NCI-H524 (cell line): ENCODE data around the gene CARD10.
"Not testable (repeated sequence)": the region's sequence is repeated elsewhere in the genome, so short reads cannot be mapped to it uniquely, and the experiment has no call there.

Experiments used
- DNase-seq, 2 experiments: peaks; one replicate each; lab custom pipeline; 2025; lab: John Stamatoyannopoulos, UW

The CARD10 gene

DNA sequence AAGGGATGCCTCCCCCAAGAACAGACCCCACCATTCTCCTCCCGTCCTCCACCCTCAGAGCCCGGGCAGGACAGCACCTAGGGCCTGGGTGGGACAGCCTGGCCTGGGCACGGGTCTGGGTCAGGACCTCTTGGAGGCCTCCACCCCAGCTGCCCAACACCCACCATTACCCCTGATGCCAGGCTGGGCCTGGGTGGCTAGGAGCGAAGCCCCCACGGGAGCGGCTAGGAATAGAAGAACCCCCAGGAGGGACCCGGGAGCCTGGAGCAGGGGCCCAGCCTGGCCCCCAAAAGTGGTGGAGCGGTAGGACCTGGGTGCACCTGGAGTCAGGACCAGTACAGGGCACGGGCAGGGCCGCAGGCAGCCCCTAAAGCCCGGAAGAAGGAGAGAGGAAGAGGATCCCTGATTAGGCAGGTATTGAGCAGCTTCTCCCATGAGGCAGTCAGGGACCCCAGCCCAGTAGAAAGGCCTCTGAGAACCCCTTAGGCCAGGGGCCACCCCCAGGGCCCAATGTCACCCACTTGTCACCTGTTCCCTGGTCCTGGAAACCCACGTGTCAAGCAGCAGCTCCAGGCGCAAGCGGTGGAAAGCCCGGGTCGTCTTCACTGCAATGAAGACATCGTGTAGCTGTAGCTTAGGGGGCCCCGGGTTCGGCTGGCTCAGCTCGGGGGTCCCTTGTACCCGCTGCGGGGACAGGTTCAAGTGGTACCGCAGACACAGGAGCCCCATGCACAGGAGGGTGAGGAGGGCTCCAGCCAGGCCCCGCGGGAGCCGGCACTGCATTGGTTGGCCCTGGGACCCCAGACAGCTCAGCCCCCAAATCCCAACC lies 33.6 kb downstream of the CARD10 start:
- no peak for DNase-seq

DNA sequence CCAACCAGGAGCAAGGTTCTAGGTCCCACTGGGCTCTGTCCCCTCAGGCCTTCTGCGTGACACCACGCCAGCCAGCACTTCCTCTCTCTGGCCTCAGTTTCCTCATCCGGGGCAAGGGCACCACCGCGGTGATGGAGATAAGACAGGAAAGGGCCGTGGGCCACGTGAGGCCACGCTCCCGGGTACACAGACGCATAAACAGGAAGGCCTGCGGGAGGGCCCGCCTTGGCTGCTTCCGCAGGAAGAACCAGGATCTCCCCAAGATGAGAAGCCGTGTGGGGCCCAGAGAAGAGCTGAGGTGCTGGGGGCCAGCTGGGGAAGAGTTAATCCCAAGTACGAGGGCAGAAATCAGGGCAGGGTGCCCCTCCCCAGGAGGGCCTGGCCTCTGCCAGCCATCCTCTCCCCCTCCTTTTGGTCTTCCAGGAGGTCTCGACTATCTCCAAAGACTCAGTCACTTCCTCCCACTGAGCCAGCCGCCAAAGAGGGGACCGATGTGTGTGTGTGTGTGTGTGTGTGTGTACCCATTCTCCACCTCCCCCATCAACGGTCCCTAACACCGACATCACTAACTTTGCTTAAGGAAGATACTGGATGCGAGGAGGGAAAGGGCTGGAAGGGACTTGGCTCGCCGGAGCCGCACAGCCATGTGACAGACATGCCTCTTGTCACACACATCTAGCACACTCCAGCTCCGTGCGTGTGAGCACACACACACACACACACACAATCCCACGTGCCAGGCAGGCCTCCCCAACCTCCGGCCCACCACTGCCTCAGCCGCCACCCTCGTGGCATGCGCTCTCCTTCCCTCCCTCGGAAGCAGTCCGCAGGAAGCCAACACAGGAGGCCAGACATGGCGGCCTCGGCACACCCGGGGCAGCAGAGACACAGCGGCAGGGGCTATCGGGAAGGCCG lies 34.5 kb downstream of the CARD10 start:
- peak in 1 of 2 experiments; percentile 24 for DNase-seq

DNA sequence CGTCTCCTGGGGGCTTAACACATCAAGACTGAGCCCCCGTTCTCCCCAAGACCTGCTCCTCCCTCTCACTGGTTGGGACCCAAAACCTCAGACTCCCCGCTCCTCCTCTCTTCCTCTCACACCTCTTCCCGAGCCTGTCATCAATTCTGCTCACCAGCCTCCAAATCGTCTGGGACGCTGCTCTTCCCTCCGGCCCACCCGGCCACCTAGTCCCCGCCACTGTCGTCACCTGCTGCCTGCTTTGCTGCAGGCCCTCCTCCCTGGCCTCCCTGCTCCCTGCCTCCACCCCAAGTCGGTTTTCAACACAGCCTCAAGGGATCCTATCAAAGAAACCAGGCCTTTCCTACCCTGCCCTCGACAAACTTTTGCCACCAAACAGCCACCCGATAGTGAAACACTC lies 36.2 kb downstream of the CARD10 start:
- DNase-seq: no peak

DNA sequence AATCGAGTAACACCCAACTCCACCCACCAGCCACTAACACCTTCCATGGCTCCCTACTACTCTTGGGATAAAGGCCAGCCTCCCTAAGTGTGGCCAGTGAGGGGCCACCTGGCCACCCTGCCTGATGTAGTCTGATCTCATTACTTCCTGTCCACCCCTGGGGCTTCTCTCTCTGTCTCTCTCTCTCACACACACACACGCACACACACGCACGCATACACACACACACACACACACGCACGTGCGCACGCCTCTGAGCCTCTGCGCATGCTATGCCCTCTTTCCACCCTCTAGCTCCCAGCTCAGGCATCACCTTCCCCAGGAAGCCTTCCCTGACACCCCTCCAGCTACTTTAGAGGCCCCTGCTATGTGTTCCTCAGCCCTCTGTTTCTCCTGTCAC lies 37.0 kb downstream of the CARD10 start:
- no peak for DNase-seq

DNA sequence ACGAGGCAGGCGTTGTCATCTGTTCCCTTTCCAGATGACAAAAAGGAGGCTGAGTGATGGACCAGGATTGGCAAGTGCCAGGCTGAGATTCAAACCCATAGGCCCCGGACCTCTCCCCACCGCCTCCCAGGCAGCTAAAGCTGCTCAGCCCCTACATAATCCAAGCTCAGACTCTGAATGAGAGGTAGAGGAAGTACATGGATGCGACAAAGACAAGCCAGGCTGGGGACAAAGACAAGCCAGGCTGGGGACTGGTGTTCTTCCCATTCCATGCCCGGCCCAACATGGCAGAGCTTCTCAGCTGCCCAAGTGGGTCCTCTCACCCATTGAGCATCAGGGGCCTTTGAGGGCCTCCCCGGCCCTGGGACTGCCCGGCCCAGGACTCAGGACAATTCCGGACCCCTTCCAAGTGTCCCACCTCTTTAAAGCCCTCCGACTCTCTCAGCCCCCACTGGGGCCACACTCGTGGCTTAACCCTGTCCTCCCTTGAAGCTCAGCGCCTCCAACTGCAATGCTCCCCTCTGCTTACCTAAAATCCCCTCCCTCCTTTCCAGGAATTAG lies 37.8 kb downstream of the CARD10 start:
- DNase-seq: no peak

DNA sequence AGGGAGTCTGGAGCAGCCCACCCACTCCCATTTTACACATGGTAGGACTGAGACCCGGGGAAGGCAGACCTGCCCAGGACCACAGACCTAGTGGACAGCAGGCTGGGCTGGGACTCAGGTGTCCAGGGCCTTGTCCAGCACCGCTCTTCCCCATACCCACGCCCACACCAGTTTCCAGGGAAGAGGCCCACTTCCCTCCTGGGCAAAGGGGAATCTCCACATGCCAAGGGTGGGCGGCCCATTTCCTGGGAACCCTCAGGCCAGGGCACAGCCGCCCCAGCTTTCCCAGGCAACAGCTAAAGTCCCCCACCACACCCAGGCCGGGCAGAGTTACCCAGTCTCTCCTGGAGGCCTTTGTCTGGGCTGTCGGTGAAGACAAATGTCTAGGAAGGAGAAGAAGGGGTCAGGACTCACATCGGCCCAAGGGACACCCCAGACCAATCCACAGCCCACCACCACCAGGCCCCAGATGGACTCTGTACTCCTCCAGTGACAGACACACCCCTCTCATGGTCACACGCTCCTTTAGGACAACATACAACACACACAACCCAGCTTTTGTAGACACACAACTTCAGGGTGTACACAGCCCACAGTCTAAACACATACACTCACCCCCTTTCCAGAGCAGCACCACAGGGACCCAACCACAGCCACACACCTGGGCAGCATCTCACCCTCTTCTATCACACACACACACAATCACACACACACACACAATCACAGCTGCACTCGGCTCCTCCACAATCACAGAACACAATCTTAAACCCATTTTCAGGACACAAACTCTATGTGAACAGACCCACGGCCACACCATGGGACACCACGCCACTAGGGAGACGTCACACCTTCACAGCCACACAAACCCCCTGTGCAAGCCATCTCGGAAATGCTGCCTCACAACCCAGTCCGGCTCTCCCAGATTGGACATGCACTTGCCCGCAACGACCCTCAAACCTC lies 38.5 kb downstream of the CARD10 start:
- no peak for DNase-seq

DNA sequence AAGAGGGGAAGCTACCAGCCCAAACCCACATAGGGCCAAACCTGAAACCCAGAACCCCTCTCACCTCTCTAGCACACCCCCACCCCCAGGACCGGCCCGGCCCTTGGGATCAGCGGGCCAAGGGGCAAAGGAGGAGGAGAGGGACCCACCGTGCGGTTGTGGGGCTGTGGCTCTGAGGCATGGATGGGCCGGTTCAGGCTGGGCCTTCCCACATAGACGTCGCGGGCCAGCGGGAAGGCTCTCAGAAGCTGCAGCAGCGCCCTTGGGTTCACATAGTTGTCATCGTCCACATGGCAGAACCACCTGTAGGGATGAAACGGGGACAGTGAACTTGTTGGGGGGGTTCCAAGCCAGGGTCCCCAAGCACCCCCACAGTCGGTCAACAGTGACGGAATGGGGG lies 40.0 kb downstream of the CARD10 start:
- DNase-seq: no peak

DNA sequence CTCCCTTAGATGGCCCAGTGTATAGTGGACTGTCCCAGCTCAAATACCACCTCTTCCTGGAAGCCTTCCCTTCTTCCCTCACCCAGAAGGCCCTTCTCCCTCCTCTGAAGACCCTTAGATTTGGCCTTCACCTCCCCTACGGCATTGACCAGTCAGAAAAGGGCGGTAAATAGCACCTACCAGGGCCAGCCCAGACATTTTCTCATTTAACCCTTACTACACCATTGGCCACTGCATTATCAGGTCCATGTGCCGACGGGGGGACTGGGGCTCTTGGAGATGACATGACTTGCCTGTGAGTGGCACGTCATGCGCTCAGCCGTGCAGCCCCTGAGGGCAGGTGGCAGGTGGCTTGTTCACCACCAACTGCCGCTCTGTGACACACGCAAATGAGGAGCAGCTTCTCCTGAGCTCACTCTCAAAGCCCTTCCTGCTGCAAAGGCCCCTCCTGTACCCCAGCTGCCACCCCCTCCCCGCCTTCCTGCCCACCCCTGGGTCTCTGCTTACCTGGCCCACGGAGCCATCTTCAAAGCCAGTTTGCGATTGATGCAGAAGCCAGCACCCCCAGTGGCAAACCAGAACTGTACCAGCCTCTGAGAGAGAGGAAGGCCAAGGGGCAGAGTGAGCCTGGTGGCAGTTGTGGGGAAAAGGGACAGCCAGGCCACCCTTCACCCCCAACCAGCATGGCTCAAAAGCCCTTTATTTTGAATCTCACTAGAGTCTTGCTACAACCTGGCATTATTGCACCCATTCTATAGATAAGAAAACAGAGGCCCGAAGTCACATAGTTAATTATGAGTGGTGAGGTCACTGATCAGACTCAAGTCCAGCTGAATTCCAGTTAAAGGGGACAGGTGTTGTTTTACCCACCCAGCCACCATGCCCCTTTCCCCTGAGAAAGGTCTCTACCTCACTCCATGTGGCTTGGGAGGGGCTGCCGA lies 42.6 kb downstream of the CARD10 start:
- no peak for DNase-seq

DNA sequence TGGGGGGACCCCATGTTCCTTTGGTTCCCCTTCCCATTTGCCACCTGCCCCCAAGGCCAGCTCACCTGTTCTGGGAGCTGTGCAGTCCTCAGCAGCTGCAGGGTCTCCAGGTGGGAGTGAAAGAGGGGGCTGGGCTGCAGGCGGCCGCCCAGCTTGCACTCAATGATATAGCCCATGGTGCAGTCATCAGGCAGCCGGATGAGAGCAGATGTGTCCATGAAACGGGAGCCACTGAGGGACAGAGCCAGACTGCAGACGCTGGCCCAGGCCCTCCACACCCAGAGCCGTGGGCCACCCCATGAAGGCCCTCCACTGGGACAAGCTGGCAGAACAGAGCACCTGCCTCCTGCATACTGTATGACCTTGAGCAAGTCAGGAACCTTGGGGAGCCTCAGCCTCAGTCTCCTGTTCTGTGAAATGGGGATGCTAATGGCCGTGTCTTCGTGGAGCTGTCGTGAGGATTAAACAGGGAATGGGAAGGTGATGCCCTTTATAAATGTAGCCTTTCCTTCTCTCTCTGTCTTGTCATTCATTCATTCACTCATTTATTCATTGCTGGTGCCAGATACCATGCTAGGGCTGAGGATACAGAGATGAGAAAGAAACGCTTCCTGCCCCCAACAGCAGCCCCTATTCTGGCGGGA lies 44.6 kb downstream of the CARD10 start:
- no peak for DNase-seq

DNA sequence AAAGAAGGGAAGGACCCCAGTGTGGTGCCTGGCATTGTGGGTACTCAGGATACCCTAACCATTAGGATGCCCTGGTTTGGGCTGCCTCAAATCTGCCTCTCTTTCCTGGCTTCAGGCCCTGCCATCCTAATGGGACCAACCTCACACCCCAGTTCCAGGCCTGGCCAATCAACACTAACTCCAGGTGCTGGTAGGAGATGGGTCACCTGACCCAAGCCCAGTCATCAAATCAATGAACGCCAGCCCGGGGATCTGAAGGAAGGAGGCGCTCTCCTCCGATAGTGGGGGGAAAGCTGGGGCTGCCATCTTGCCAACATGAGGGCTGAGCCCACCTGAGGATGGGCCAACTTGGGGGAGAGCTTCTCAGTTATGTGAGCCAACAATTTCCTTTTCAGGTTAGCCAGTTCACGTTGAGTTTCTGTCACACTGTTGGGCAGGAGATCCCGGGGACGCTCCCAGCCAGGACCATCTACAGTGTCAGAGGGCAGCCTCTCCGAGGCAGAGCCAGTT lies 45.7 kb downstream of the CARD10 start:
- DNase-seq: no peak

DNA sequence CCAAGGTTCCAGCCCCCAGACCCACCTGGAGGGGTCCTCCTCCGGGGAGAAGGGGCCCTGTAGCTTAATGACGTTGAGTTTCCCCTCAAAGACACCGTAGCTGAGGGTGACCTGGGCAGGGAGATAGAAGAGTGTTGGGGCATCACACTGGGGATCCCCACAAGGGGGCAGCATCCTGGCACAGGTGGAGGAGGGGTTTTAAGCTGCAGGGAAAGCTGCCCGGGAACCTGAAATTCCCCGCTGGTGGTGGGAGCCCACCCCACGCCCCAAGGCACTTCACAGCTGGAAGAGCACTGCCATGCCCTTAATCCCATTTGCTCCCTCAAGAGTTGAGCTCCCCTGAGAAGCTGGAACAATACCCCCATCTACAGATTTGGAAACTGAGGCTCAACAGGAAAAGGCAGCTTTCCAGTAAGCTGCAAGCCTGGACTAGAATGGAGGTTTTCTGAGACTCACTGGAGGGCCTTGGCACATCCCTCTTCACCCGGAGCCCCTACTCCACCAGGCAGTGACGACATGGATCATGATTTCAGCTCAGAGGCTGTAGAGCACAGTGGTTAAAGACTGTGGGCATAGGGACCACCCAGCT lies 46.7 kb downstream of the CARD10 start:
- peak in 1 of 2 experiments; percentile 60 for DNase-seq

DNA sequence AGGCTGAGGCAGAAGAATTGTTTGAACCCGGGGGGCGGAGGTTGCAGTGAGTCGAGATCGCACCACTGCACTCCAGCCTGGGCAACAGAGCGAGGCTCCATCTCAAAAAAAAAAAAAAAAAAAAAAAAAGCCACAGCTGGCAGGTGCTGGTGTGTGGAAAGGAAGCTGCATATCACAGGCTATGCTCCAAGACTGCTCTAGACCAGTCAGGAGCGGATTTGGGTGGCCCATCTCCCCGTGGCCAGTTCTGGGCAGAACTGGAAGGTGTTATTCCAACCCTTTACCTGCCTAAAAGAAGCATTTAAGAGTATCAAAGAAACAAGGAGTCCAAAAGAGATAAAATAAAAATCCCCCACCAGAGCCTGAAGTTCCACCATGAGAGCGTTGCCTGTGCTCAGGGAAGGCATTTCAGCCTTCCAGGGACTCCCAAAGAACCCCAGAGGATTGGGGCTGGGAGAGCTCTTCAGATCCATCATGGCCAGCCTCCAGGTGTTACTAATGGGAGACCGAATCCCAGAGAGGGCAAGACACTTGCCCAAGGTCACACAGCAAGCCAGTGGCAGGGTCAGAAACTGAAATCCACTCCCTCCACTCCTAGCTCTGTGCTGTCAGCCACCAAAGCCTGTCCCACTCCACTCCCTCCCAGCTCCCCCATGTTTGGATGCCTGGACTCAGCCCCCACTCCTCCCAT lies 47.3 kb downstream of the CARD10 start:
- no peak for DNase-seq

DNA sequence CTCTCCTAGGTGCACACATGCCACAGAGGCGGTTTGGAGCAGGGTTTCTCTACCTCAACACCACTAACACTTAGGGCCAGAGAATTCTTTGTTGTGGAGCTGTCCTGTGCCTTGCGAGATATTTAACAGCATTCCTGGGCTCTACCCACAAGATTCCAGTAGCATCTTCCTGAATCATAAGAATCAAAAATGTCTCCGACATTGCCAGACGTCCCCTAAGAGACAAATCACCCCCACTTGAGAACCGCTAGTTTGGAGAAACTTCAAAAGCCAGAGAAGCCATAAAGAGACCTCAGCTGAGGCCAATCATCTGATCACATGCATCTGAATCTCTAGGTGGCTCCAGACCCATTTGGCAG lies 49.1 kb downstream of the CARD10 start:
- no peak for DNase-seq

DNA sequence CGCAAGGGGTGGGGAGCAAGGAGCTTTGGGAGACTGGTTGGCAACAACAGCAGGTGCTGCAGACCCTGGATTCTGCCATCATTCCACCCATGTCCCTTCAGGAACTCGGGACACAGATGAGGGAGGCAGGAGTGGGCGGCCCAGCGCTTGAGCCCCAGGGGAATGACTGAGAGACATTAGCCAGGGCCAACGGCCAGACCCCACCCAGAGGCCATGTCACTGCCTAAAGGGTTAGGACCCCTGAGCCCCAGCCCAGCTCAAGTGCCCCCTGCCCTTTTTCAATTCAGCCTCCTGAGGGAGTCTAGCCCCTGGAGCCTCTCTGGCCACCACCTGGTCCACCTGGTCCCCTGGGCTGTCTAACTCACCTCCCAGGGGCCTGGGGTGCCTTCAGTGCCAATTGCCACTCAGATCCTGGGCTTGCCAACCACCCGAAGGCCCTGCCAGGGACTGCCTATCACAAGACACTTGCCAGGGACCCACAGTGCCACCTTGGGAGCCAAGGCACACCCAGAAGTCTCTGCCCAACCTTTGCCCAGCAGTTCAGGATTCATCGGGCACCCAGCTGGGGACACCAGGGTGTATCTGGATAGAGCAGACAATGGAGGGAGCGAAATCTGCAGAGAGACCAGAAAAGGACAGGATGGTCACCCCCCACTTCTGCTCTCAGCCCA lies 49.7 kb downstream of the CARD10 start:
- no peak for DNase-seq

DNA sequence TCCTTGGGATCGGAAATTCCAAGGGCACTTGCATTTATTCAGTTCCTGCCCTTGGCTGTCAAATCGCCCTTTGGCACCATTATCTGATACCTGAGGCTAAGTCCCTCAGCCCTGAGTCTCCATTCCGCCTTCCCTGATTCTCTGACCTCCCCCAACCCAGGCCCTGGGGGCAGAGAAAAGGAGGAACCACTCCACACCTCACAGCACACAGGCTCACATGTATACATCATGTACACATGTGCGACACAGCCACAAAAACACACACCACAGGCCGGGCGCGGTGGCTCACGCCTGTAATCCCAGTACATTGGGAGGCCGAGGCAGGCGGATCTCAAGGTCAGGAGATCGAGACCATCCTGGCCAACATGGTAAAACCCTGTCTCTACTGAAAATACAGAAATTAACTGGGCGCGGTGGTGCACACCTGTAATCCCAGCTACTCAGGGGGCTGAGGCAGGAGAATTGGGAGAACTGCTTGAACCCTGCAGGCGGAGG lies 51.0 kb downstream of the CARD10 start:
- not testable (repeated sequence) for DNase-seq

DNA sequence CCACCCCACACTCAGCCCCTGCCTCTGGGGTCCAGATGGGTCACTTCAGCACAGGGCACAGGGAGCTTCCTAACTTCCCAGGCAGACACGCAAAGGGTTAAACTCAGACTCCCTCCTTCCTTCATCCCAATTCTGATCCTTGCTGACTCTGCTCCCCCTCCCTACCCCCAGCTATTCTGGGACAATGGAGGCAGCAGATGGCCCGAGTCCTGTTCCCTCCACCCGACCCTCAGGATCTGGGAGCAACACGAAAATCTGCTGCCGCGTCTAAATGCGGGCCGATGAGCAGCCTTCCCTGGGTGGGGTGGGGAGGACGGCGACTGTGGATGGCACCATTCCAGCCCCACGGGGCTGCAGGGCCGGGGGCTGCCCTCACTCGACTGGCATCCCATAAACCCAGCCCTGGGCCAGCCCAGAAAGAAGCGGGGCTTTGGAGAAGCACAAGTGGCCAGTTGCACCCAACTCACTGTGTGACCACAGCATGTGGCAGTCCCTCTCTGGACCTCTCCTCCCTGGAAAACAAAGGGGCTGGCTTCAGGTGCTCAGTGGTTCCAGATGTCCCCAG lies 51.7 kb downstream of the CARD10 start:
- DNase-seq: peak; percentile 18 to 55

DNA sequence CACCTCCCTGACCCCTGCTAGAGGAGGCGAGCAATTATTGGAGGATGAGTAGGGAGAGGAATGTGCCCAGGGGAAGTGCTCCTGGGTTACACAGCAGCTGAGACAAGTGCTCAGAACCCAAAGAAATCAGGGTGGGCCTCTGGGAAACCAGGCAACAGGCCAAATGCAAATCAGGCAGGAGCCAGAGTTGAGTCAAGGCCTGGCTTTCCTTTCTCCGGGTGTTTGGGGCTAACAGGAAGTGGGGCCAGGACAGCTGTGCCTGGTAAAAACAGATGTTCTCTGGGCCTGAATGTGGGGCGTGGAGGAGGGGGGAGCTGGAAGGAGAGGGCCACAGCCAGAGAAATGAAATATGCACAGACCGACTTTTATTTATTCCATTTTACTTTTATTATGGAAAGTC lies 55.0 kb downstream of the CARD10 start:
- peak in 1 of 2 experiments; percentile 25 for DNase-seq

DNA sequence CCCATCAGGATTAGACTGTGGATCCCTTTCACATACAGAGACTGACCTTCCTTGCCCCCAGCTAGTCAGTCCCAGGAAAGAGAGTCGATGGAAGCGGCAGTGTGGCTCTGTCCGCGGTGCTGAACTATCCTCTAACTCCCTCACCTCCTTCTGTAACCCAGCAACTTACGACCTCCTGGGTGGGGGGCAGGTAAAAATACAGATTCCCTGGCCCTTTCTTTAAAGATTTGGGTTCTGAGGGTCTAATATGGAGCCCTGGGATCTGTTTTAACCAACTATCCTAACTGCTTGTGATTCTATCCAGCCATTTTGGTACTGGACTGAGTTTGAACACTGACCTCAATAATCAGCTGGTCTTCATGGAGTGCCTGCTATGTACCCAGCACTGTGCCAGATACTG lies 56.2 kb downstream of the CARD10 start:
- no peak for DNase-seq
